Gastrocnemius medialis (tissue), 4 donors: ENCODE measurements around the gene AGTR1.

Experiments used
- CTCF ChIP-seq, 5 experiments: fragments of 450-650 bp in 3 of 5; fragments of 200-600 bp in 2 of 5; sonication (generic) in 2 of 5; IDR thresholded peaks in 4 of 5; conservative IDR thresholded peaks in 1 of 5; 1 replicate in 4 of 5; 2 replicates in 1 of 5; pipeline ENCODE4 v1.5.1; 2016 to 2019; ENCODE audit warnings: antibody characterized with exemption in 5 of 5, mild to moderate bottlenecking in 3 of 5, moderate library complexity in 3 of 5
- POLR2A ChIP-seq, 2 donors: fragments of 450-650 bp; IDR thresholded peaks; one replicate each; pipeline ENCODE4 v1.6.1; 2017; ENCODE audit warnings: antibody characterized with exemption in 2 of 2, mild to moderate bottlenecking in 2 of 2, moderate library complexity in 2 of 2

- no peak for TF ChIP-seq CTCF (IDR thresholded peaks at IDR 0.05 in 4 of 5, conservative IDR thresholded peaks at IDR 0.05 in 1 of 5)
- no peak for TF ChIP-seq POLR2A (IDR thresholded peaks at IDR 0.05)
Measured at GRCh38 chr3:148763986-148764935, 66.6 kb downstream of the AGTR1 start.
